Right lobe of liver (tissue), 6 donors: ENCODE results near the gene ZFR. TPM values are rescaled to one million over a fixed set of nuclear protein-coding genes. Genes with fewer than 3 reads are reported as not detected.
A peak's percentile ranks its signal among the peaks of the same experiment; 100 is the strongest.

ENCODE experiments used
- ATAC-seq, 4 donors: fragments of 200-7000 bp; cut with Tn5 transposase; one replicate each; pipeline ENCODE4 v1.9.1; 2020; ENCODE audit warnings: mild to moderate bottlenecking in 4 of 4, moderate library complexity in 4 of 4
- DNase-seq, 3 donors: peaks; one replicate each; pipeline ENCODE4 v3.0.0-alpha.2; 2020
- H3K27ac ChIP-seq, 3 donors: fragments of 200-600 bp; one replicate each; pipeline ENCODE4 v1.8.0; 2022
- H3K27me3 ChIP-seq, 2 donors: fragments of 200-600 bp; one replicate each; pipeline ENCODE4 v1.8.0; 2022
- H3K36me3 ChIP-seq, 4 donors: fragments of 200-600 bp; sonication (generic) in 1 of 4; one replicate each; pipeline versions ENCODE4 v1.5.1 to v1.8.0; 2017 to 2022; ENCODE audit warnings: control low read depth in 1 of 4
- H3K4me1 ChIP-seq, 4 donors: fragments of 200-600 bp; sonication (generic) in 1 of 4; one replicate each; pipeline versions ENCODE4 v1.5.1 to v1.8.0; 2017 to 2022; ENCODE audit warnings: control low read depth in 1 of 4
- H3K4me3 ChIP-seq, 3 donors: fragments of 200-600 bp; one replicate each; pipeline ENCODE4 v1.8.0; 2022
- H3K9me3 ChIP-seq, 4 donors: fragments of 200-600 bp; sonication (generic) in 1 of 4; one replicate each; pipeline versions ENCODE4 v1.5.1 to v1.8.0; 2017 to 2022; ENCODE audit warnings: control low read depth in 1 of 4
- POLR2A ChIP-seq: fragments of 450-650 bp; IDR thresholded peaks from one replicate; pipeline ENCODE4 v1.6.1; 2017; ENCODE audit warnings: antibody characterized with exemption, mild to moderate bottlenecking
- WGBS: methylation state at CpG from one replicate; pipeline ENCODE4 v1.1.6; 2018; ENCODE audit warnings: low coverage, low lambda C conversion rate; ENCODE audit not compliant: insufficient coverage; ENCODE audit errors: missing lambda C conversion rate; 5-methylcytosine and 5-hydroxymethylcytosine counted together
- intact Hi-C, 2 donors: fragments of 100-400 bp; cut with DNase I; formaldehyde crosslinking; loops; one replicate each; pipeline versions ENCODE4 v1.11.2 to v1.14.1; 2022
- total RNA-seq, 6 experiments: library from RNA; depleted of rRNA in 2 of 6; stranded (reverse); fragments of >200 nt in 2 of 6; fragmentation: NEBNext Ultra II Directional in 3 of 6; extraction: Animal tissue kit (Norgen Biotek cat#: 25700) in 3 of 6; gene quantifications; one replicate each; pipeline versions ENCODE4 v1.1.0 to v1.2.4, GENCODE V29; 2016 to 2023
- TF ChIP-seq, protein P1 (sequence below), 4 donors: fragments of 200-600 bp in 3 of 4; fragments of 450-650 bp in 1 of 4; IDR thresholded peaks; one replicate each; pipeline versions ENCODE4 v1.5.1 to v1.8.0; 2016 to 2022; ENCODE audit warnings: antibody characterized with exemption in 4 of 4, mild to moderate bottlenecking in 2 of 4
- donor health status: DM: no; HTN: yes; CAD: no.
- donor health status: DM: no; HTN: no; CAD: no.
- donor health status: DM: no; HTN: no; CAD: no.
- donor health status: DM: no; HTN: yes; CAD: no.
- donor health status: DM: no; HTN: yes; CAD: no.

ZFR gene
- total RNA-seq, 6 experiments from 2014 or later = 19.8 to 36.8 (median 25.8) TPM

DNA sequence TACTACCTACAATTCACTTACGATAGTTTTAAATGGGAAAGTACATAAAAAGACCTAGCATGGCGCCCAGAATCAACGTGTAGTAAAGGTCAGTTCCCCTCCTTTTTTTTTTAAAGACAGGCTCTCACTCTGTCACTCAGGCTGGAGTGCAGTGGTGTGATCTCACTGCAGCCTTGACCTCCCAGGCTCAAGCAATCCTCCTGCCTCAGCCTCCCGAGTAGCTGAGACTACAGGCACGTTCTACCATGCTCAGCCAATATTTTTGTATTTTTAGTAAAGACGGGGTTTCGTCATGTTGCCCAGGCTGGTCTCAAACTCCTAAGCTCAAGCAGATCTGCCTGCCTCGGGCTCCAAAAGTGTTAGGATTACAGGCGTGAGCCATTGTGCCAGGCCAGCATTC lies 91.1 kb downstream of the ZFR start:
- no peak overlapping the region for H3K27ac ChIP-seq
- H3K4me1 ChIP-seq = no peaks in the 10 kb centered on the region
- peaks cover 0 to 14% (median 0%) of the 10 kb centered on the region in 4 donors for H3K36me3 ChIP-seq
- WGBS = 91% methylated on average over 9 of the region's 9 CpGs
- TF ChIP-seq, protein P1, sequence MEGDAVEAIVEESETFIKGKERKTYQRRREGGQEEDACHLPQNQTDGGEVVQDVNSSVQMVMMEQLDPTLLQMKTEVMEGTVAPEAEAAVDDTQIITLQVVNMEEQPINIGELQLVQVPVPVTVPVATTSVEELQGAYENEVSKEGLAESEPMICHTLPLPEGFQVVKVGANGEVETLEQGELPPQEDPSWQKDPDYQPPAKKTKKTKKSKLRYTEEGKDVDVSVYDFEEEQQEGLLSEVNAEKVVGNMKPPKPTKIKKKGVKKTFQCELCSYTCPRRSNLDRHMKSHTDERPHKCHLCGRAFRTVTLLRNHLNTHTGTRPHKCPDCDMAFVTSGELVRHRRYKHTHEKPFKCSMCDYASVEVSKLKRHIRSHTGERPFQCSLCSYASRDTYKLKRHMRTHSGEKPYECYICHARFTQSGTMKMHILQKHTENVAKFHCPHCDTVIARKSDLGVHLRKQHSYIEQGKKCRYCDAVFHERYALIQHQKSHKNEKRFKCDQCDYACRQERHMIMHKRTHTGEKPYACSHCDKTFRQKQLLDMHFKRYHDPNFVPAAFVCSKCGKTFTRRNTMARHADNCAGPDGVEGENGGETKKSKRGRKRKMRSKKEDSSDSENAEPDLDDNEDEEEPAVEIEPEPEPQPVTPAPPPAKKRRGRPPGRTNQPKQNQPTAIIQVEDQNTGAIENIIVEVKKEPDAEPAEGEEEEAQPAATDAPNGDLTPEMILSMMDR (IDR thresholded peaks at IDR 0.05) = no peak
- TF ChIP-seq POLR2A = no peak
- ATAC-seq = no peak
- H3K27me3 ChIP-seq = no peaks in the 10 kb centered on the region
- no peaks in the 10 kb centered on the region for H3K9me3 ChIP-seq
- H3K4me3 ChIP-seq = no peak overlapping the region
- intact Hi-C loops = no loop called here
- DNase-seq = no peak

DNA sequence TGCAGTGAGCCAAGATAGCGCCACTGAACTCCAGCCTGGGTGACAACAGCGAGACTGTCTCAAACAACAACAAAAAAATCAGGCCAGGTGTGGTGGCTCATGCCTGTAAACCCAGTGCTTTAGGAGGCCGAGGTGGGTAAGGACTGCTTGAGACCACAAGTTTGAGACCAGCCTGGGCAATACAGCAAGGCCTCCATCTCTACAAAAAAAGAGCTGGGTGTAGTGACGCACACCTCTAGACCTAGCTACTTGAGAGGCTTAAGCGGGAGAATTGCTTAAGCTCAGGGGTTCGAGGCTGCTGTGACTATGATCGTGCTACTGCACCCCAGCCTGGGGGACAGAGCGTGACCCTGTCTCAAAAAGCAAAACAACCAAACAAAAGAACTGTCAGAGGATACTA lies 91.9 kb downstream of the ZFR start:
- Histone ChIP-seq H3K36me3 (peaks cover 0 to 14% (median 0%) of the 10 kb centered on the region in 4 donors), H3K9me3 (no peaks in the 10 kb centered on the region), H3K27me3 (no peaks in the 10 kb centered on the region), H3K27ac (no peak overlapping the region), H3K4me3 (no peak overlapping the region), H3K4me1 (no peaks in the 10 kb centered on the region)
- intact Hi-C loops = no loop called here
- 84% methylated on average over 7 of the region's 8 CpGs for WGBS
- ATAC-seq (no peak), DNase-seq (no peak)
- TF ChIP-seq, protein P1 (IDR thresholded peaks at IDR 0.05) = no peak
- no peak for TF ChIP-seq POLR2A

DNA sequence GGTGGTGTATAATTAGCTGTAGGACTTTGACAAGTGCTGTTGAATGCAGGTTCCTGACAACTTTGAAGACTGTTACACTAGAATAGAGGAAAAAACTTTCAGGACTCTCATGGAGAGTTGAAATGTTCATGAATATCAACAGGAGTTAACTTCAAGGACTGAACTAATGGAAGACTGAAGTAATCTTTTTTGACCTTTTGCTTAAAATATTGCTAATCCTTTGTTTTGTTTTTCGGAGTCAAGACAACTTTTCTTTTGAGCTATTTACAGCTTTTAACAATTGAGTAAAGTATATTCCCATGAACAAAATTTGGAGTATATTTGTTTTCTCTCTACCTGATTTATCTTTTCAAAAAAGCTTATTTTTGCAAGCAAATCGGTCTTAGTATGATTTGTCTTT lies 97.7 kb downstream of the ZFR start:
- TF ChIP-seq POLR2A = no peak
- TF ChIP-seq, protein P1 (IDR thresholded peaks at IDR 0.05) = no peak
- WGBS = 95% methylated on average over 2 of the region's 2 CpGs
- Histone ChIP-seq H3K9me3 (no peaks in the 10 kb centered on the region), H3K36me3 (no peaks in the 10 kb centered on the region), H3K27ac (no peak overlapping the region), H3K4me3 (no peak overlapping the region), H3K27me3 (no peaks in the 10 kb centered on the region), H3K4me1 (peaks cover 0 to 11% (median 0%) of the 10 kb centered on the region in 4 donors)
- ATAC-seq = no peak
- DNase-seq = no peak
- intact Hi-C loops = no loop called here

DNA sequence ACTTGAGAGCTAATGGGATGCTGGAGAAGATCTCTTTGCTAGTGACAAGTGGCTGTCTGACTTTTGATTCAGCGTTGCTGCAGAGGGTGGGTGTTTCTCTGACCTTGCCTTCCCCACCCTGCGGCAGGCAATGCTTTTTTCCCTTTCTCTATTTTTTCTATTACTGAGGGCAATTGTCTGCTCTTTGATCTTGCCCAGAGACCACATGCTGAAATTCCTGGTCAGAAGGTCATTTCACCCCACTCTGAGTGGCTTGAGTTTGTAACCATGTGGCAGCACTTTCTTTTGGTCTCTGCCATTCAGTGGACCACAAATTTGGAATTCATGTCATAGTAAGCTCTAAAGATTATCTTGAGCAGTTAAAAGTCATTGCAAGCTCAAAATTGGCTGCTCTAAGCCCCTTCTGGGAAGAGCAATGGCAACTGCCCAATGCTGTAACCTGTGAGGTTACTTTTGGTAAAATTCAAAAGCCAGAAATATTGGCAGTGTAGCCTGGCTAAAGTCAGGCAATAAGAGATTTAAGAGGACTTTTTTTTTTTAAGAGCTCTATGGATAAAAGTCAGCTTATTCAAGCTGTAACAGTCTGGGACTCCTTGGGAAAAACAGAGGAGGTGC lies 101.4 kb downstream of the ZFR start:
- intact Hi-C loops = no loop called here
- TF ChIP-seq, protein P1 (IDR thresholded peaks at IDR 0.05) = no peak
- no peak for TF ChIP-seq POLR2A
- no peaks in the 10 kb centered on the region for H3K36me3 ChIP-seq
- DNase-seq = no peak
- no peak overlapping the region for H3K27ac ChIP-seq
- H3K27me3 ChIP-seq = no peaks in the 10 kb centered on the region
- ATAC-seq = peak in 2 of 4 donors; percentile 59 to 67
- H3K9me3 ChIP-seq = no peaks in the 10 kb centered on the region
- WGBS = 27% methylated on average over 2 of the region's 2 CpGs
- H3K4me3 ChIP-seq = no peak overlapping the region
- peaks cover 0 to 11% (median 0%) of the 10 kb centered on the region in 4 donors for H3K4me1 ChIP-seq
